ENCODE measurements around the gene ADH1B.
"Not testable (repeated sequence)": the region's sequence is repeated elsewhere in the genome, so short reads cannot be mapped to it uniquely, and the experiment has no call there.

ADH1B gene

GRCh38 chr4:99321241-99322191 is at the start of gene ADH1B:
Gene ADH1B (minus strand): TSS chr4:99321401. CDS start chr4:99321331, 70 bp downstream.
- no peak for DNase-seq (ENCODE audit: extremely low read depth in 1 of 2, low read depth in 1 of 2)

GRCh38 chr4:99367817-99368216 is 46.6 kb upstream of the ADH1B start:
- DNase-seq (ENCODE audit: extremely low read depth in 1 of 2, low read depth in 1 of 2): not testable (repeated sequence)

GRCh38 chr4:99366491-99366890 is 45.3 kb upstream of the ADH1B start:
- DNase-seq (ENCODE audit: extremely low read depth in 1 of 2, low read depth in 1 of 2): no peak

GRCh38 chr4:99362768-99363167 is 41.6 kb upstream of the ADH1B start:
- no peak for DNase-seq (ENCODE audit: extremely low read depth in 1 of 2, low read depth in 1 of 2)

GRCh38 chr4:99361899-99362275 is 40.7 kb upstream of the ADH1B start:
- DNase-seq (ENCODE audit: extremely low read depth in 1 of 2, low read depth in 1 of 2): no peak

GRCh38 chr4:99361268-99361898 is 40.2 kb upstream of the ADH1B start:
- DNase-seq (ENCODE audit: extremely low read depth in 1 of 2, low read depth in 1 of 2): no peak

- DNase-seq (ENCODE audit: extremely low read depth in 1 of 2, low read depth in 1 of 2): no peak
Observed at GRCh38 chr4:99359480-99360204, 38.4 kb upstream of the ADH1B start.

GRCh38 chr4:99357948-99358347 is 36.7 kb upstream of the ADH1B start:
- DNase-seq (ENCODE audit: extremely low read depth in 1 of 2, low read depth in 1 of 2): no peak

- DNase-seq (ENCODE audit: extremely low read depth in 1 of 2, low read depth in 1 of 2): no peak
Observed at GRCh38 chr4:99356992-99357391, 35.8 kb upstream of the ADH1B start.

GRCh38 chr4:99356149-99356548 is 34.9 kb upstream of the ADH1B start:
- not testable (repeated sequence) for DNase-seq (ENCODE audit: extremely low read depth in 1 of 2, low read depth in 1 of 2)

- no peak for DNase-seq (ENCODE audit: extremely low read depth in 1 of 2, low read depth in 1 of 2)
Observed at GRCh38 chr4:99352602-99353537, 31.7 kb upstream of the ADH1B start, which contains the start of gene ADH1C. Gene ADH1C (minus strand): TSS chr4:99352746. CDS start chr4:99352675, 71 bp downstream.

GRCh38 chr4:99351487-99351886 is 30.3 kb upstream of the ADH1B start:
- no peak for DNase-seq (ENCODE audit: extremely low read depth in 1 of 2, low read depth in 1 of 2)

- no peak for DNase-seq (ENCODE audit: extremely low read depth in 1 of 2, low read depth in 1 of 2)
Observed at GRCh38 chr4:99349338-99349737, 28.1 kb upstream of the ADH1B start.

- DNase-seq (ENCODE audit: extremely low read depth in 1 of 2, low read depth in 1 of 2): not testable (repeated sequence)
Observed at GRCh38 chr4:99342624-99343023, 21.4 kb upstream of the ADH1B start.

- no peak for DNase-seq (ENCODE audit: extremely low read depth in 1 of 2, low read depth in 1 of 2)
Observed at GRCh38 chr4:99341426-99341825, 20.2 kb upstream of the ADH1B start.

- DNase-seq (ENCODE audit: extremely low read depth in 1 of 2, low read depth in 1 of 2): no peak
Observed at GRCh38 chr4:99339172-99339571, 18.0 kb upstream of the ADH1B start.

GRCh38 chr4:99336553-99336952 is 15.4 kb upstream of the ADH1B start:
- no peak for DNase-seq (ENCODE audit: extremely low read depth in 1 of 2, low read depth in 1 of 2)

GRCh38 chr4:99334880-99335279 is 13.7 kb upstream of the ADH1B start:
- DNase-seq (ENCODE audit: extremely low read depth in 1 of 2, low read depth in 1 of 2): no peak

GRCh38 chr4:99330648-99331047 is 9.4 kb upstream of the ADH1B start:
- no peak for DNase-seq (ENCODE audit: extremely low read depth in 1 of 2, low read depth in 1 of 2)

- DNase-seq (ENCODE audit: extremely low read depth in 1 of 2, low read depth in 1 of 2): no peak
Observed at GRCh38 chr4:99329876-99330275, 8.7 kb upstream of the ADH1B start.
